A549 (cell line): Measurements from ENCODE around the gene ARRDC5. TPM values are rescaled to one million over a fixed set of nuclear protein-coding genes. Genes with fewer than 3 reads are reported as not detected.
A peak's percentile ranks its signal among the peaks of the same experiment; 100 is the strongest.
"Not testable (repeated sequence)": the region's sequence is repeated elsewhere in the genome, so short reads cannot be mapped to it uniquely, and the experiment has no call there.

ENCODE experiments used
- ATAC-seq, 2 experiments: fragments of 200-7000 bp in 1 of 2; fragments of >200 bp in 1 of 2; cut with Nextera tagmentation in 1 of 2; cut with Tn5 transposase in 1 of 2; 3 replicates each; pipeline versions ENCODE4 v1.8.0 to v1.9.1; 2018 to 2020; ENCODE audit warnings: mild to moderate bottlenecking in 1 of 2, moderate library complexity in 1 of 2
- CTCF ChIA-PET: fragments of 300-600 bp; sonication (Branson Sonifier 250); formaldehyde crosslinking; extraction: SDS; loops from one replicate; lab custom pipeline; 2021; ENCODE audit warnings: antibody characterized with exemption, inconsistent platforms; lab: Yijun Ruan, JAX
- POLR2A ChIA-PET: fragments of 350-600 bp; formaldehyde crosslinking; extraction: SDS; loops from one replicate; lab custom pipeline; 2021; ENCODE audit warnings: antibody characterized with exemption, inconsistent platforms; lab: Yijun Ruan, JAX
- DNase-seq, 2 experiments: peaks; one replicate each; pipeline versions ENCODE4 v3.0.0 to v3.0.0-alpha.2; 2011 to 2016; ENCODE audit warnings: low read depth in 1 of 2, low spot score in 1 of 2
- FAIRE-seq: peaks from 2 replicates; lab custom pipeline; 2011; peaks lifted over from hg19 to GRCh38; lab: Jason Lieb, UNC
- H3K27ac ChIP-seq, 2 experiments: fragments of >200 bp; sonication (Bioruptor Twin); formaldehyde crosslinking; 3 replicates each; pipeline ENCODE4 v1.5.1; 2016 to 2017
- H3K4me1 ChIP-seq: fragments of >200 bp; sonication (Bioruptor Twin); formaldehyde crosslinking; 3 replicates; pipeline ENCODE4 v1.6.1; 2016
- H3K4me2 ChIP-seq: fragments of >200 bp; sonication (Bioruptor Twin); formaldehyde crosslinking; 3 replicates; pipeline ENCODE4 v1.6.1; 2016
- H3K4me3 ChIP-seq: fragments of >200 bp; sonication (Bioruptor Twin); formaldehyde crosslinking; 3 replicates; pipeline ENCODE4 v1.5.1; 2016
- H3K9me3 ChIP-seq: fragments of >200 bp; sonication (Bioruptor Twin); formaldehyde crosslinking; 3 replicates; pipeline ENCODE4 v1.6.1; 2016
- ELK1 ChIP-seq: fragments of 150-350 bp; IDR thresholded peaks from 2 replicates; pipeline ENCODE4 v1.6.1; 2014; ENCODE audit warnings: low read depth, mild to moderate bottlenecking, low read length
- HEYL ChIP-seq: fragments of 250-450 bp; sonication (Bioruptor Pico); IDR thresholded peaks from 2 replicates; pipeline ENCODE4 v1.8.0; 2021; ENCODE audit warnings: mild to moderate bottlenecking, moderate library complexity
- HMGXB4 ChIP-seq: fragments of 250-450 bp; sonication (Bioruptor Pico); IDR thresholded peaks from 2 replicates; pipeline ENCODE4 v1.5.0; 2021; ENCODE audit warnings: mild to moderate bottlenecking, moderate library complexity, borderline replicate concordance
- RARB ChIP-seq: fragments of 250-450 bp; sonication (Bioruptor Pico); IDR thresholded peaks from 2 replicates; pipeline ENCODE4 v1.8.0; 2021; ENCODE audit warnings: mild to moderate bottlenecking, moderate library complexity
- RCOR1 ChIP-seq: fragments of 150-350 bp; IDR thresholded peaks from 2 replicates; pipeline ENCODE4 v1.6.1; 2014; ENCODE audit warnings: antibody characterized with exemption, low read length, low read depth
- REST ChIP-seq: fragments of 200-600 bp; sonication (generic); IDR thresholded peaks from 2 replicates; pipeline ENCODE4 v1.6.1; 2016; ENCODE audit warnings: antibody characterized with exemption, mild to moderate bottlenecking, moderate library complexity
- TP53 ChIP-seq: fragments of 250-450 bp; sonication (Bioruptor Pico); IDR thresholded peaks from 2 replicates; pipeline ENCODE4 v1.5.0; 2021; ENCODE audit warnings: mild to moderate bottlenecking, moderate library complexity
- USF2 ChIP-seq: fragments of 450-650 bp; IDR thresholded peaks from 2 replicates; pipeline ENCODE4 v1.6.1; 2014; ENCODE audit warnings: antibody characterized with exemption
- ZFP36 ChIP-seq: fragments of 450-650 bp; IDR thresholded peaks from 2 replicates; pipeline ENCODE4 v1.6.1; 2014; ENCODE audit warnings: borderline replicate concordance; ENCODE audit not compliant: partially characterized antibody
- WGBS: methylation state at CpG from one replicate; pipeline ENCODE4 v1.1.6; 2017; ENCODE audit errors: missing lambda C conversion rate; 5-methylcytosine and 5-hydroxymethylcytosine counted together
- polyA plus RNA-seq, 4 experiments: library from polyadenylated mRNA; depleted of rRNA in 3 of 4; stranded (reverse); fragments of >200 nt; fragmentation: RNase III in 1 of 4; extraction: RNeasy Plus Mini Kit Qiagen cat#74134 plus additional on column Dnase treatment in 1 of 4; gene quantifications; 2 replicates in 3 of 4; 3 replicates in 1 of 4; pipeline ENCODE4 v1.2.3, GENCODE V29; 2011 to 2017

The ARRDC5 gene
- polyA plus RNA-seq, 2 of the 4 experiments (the other 2 are of a cell fraction): not detected

- WGBS: 99% methylated on average over 16 of the region's 23 CpGs
- POLR2A ChIA-PET: interaction anchor here (1.1 kb wide), 1 partner anchor 20 kb away, joined by 4 read pairs; the partner anchor contains the start of gene PLIN3
- no peak overlapping the region for H3K4me2 ChIP-seq
- no peak for TF ChIP-seq HMGXB4 (CRISPR knock-in tag)
- DNase-seq (no peak), ATAC-seq (no peak), FAIRE-seq (no peak)
- CTCF ChIA-PET: interaction anchor here (1.0 to 14.2 kb wide), 2 partner anchors 39 to 65 kb away, joined by 4 to 240 read pairs; no protein-coding TSS in a partner anchor
- H3K9me3 ChIP-seq: no peaks in the 10 kb centered on the region
- no peak overlapping the region for H3K27ac ChIP-seq
- no peak overlapping the region for H3K4me3 ChIP-seq
- 0 out of 3 replicates have a peak, but pooled peaks cover 3% of the 10 kb centered on the region for H3K4me1 ChIP-seq
Observed at GRCh38 chr19:4847190-4847973, 55.3 kb downstream of the ARRDC5 start.

- CTCF ChIA-PET: interaction anchor here (14.2 kb wide), 1 partner anchor 38 kb away, joined by 240 read pairs; no protein-coding TSS in a partner anchor
- not testable (repeated sequence) for FAIRE-seq, H3K27ac ChIP-seq, ATAC-seq, H3K4me1 ChIP-seq, H3K9me3 ChIP-seq, H3K4me2 ChIP-seq, DNase-seq, H3K4me3 ChIP-seq
- POLR2A ChIA-PET: interaction anchor here (0.9 kb wide), 1 partner anchor 10 kb away, joined by 3 read pairs; no protein-coding TSS in a partner anchor
- 92% methylated on average over 8 of the region's 9 CpGs for WGBS
Observed at GRCh38 chr19:4845975-4846374, 56.7 kb downstream of the ARRDC5 start.

- POLR2A ChIA-PET: no interaction called here
- WGBS: 73% methylated on average over 8 of the region's 10 CpGs
- peak in 1 of 2 experiments; percentile 56 for DNase-seq
- no peak overlapping the region for H3K4me2 ChIP-seq
- CTCF ChIA-PET: interaction anchor here (1.7 to 14.2 kb wide), 3 partner anchors 9 to 68 kb away, joined by 5 to 240 read pairs (median 7); no protein-coding TSS in a partner anchor
- FAIRE-seq: no peak
- TF ChIP-seq ELK1: no peak
- no peak for TF ChIP-seq RCOR1
- TF ChIP-seq ZFP36: peak; percentile 93
- no peak for TF ChIP-seq REST
- TF ChIP-seq USF2: peak; percentile 39; the same call in 1 of the 2 replicates
- TF ChIP-seq RARB (CRISPR knock-in tag): no peak
- no peak for TF ChIP-seq HEYL (CRISPR knock-in tag)
- no peak for TF ChIP-seq TP53 (CRISPR knock-in tag)
- no peaks in the 10 kb centered on the region for H3K9me3 ChIP-seq
- no peak overlapping the region for H3K4me3 ChIP-seq
- ATAC-seq: peak; percentile 19 to 45; a peak in 3 of 6 replicates
- H3K27ac ChIP-seq: no peak overlapping the region
- H3K4me1 ChIP-seq: peaks cover 17% of the 10 kb centered on the region; the same call in 2 of the 3 replicates
Observed at GRCh38 chr19:4844348-4845179, 58.1 kb downstream of the ARRDC5 start.
